ENCODE measurements around the gene RAD51B.

DNA sequence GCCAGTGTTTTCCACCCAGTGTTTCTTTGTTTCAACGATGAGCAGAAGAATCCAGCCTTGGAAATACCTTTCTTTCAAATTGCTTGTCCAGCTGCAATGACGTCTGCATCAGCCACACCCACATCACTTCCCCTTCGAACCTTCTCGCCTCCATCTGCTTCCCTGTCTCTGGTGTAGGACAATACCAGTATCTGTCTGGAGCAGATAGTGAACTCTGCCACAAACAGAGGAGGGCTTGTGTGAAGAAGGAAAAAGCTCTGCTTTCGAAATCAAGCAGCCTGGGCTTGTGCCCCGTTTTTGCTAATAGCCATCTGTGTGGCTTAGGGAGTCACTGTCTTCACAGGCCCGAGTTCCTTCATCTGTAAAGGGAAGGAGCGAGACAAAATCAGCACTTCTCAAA lies 557.9 kb downstream of the RAD51B start:
- TF ChIP-seq, protein P1, sequence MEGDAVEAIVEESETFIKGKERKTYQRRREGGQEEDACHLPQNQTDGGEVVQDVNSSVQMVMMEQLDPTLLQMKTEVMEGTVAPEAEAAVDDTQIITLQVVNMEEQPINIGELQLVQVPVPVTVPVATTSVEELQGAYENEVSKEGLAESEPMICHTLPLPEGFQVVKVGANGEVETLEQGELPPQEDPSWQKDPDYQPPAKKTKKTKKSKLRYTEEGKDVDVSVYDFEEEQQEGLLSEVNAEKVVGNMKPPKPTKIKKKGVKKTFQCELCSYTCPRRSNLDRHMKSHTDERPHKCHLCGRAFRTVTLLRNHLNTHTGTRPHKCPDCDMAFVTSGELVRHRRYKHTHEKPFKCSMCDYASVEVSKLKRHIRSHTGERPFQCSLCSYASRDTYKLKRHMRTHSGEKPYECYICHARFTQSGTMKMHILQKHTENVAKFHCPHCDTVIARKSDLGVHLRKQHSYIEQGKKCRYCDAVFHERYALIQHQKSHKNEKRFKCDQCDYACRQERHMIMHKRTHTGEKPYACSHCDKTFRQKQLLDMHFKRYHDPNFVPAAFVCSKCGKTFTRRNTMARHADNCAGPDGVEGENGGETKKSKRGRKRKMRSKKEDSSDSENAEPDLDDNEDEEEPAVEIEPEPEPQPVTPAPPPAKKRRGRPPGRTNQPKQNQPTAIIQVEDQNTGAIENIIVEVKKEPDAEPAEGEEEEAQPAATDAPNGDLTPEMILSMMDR (conservative IDR thresholded peaks at IDR 0.05 in 1 of 2, IDR thresholded peaks at IDR 0.05 in 1 of 2; ENCODE audit: low read depth in 1 of 2, low read length in 2 of 2), result no peak
- TF ChIP-seq EZH2 (IDR thresholded peaks at IDR 0.05; ENCODE audit: low read length, missing control alignments), result no peak
